Stomach (tissue), 9 donors: ENCODE data around the gene F11. TPM values are rescaled to one million over a fixed set of nuclear protein-coding genes. Genes with fewer than 3 reads are reported as not detected.

Experiments
- DNase-seq, 2 donors: peaks; one replicate each; pipeline versions ENCODE4 v3.0.0 to v3.0.0-alpha.2; 2013 to 2019
- H3K27ac ChIP-seq, 5 donors: fragments of 200-600 bp in 4 of 5; sonication (generic) in 4 of 5; one replicate each; pipeline ENCODE4 v1.5.1; 2013 to 2019; ENCODE audit warnings: mild to moderate bottlenecking in 1 of 5, moderate library complexity in 1 of 5
- H3K27me3 ChIP-seq, 3 donors: fragments of 200-600 bp; sonication (generic); one replicate each; pipeline ENCODE4 v1.5.1; 2017 to 2019; ENCODE audit warnings: mixed run types in 1 of 3
- H3K36me3 ChIP-seq, 4 donors: fragments of 200-600 bp; sonication (generic); 1 replicate in 3 of 4; 2 replicates in 1 of 4; pipeline ENCODE4 v1.5.1; 2016 to 2019
- H3K4me1 ChIP-seq, 4 donors: fragments of 200-600 bp; sonication (generic); one replicate each; pipeline ENCODE4 v1.5.1; 2016 to 2019
- H3K4me3 ChIP-seq, 4 donors: fragments of 200-600 bp; sonication (generic) in 3 of 4; one replicate each; pipeline ENCODE4 v1.5.1; 2016 to 2019; ENCODE audit warnings: mild to moderate bottlenecking in 1 of 4
- H3K9me3 ChIP-seq, 4 donors: fragments of 200-600 bp; sonication (generic); one replicate each; pipeline ENCODE4 v1.5.1; 2016 to 2019
- CTCF ChIP-seq, 7 experiments: fragments of 450-650 bp in 4 of 7; fragments of 200-600 bp in 3 of 7; sonication (generic) in 3 of 7; IDR thresholded peaks; one replicate each; pipeline ENCODE4 v1.5.1; 2016 to 2019; ENCODE audit warnings: antibody characterized with exemption in 7 of 7, control low read depth in 2 of 7, mild to moderate bottlenecking in 1 of 7
- EP300 ChIP-seq: sonication (generic); formaldehyde crosslinking; IDR thresholded peaks from one replicate; pipeline ENCODE4 v1.6.1; 2017; ENCODE audit warnings: antibody characterized with exemption
- POLR2A ChIP-seq, 4 donors: fragments of 450-650 bp; IDR thresholded peaks; one replicate each; pipeline ENCODE4 v1.6.1; 2016; ENCODE audit warnings: antibody characterized with exemption in 4 of 4, control low read depth in 2 of 4, mild to moderate bottlenecking in 1 of 4, moderate library complexity in 1 of 4
- POLR2AphosphoS5 ChIP-seq, 3 donors: sonication (generic); formaldehyde crosslinking; IDR thresholded peaks; one replicate each; pipeline ENCODE4 v1.6.1; 2016; ENCODE audit warnings: antibody characterized with exemption in 3 of 3
- WGBS, 5 donors: extraction: QIAGEN DNeasy Blood & Tissue Kit in 3 of 5; methylation state at CpG; one replicate each; pipeline versions ENCODE4 v1.1.5 to v1.1.7; 2013 to 2018; 5-methylcytosine and 5-hydroxymethylcytosine counted together
- intact Hi-C: fragments of 100-400 bp; cut with DNase I; formaldehyde crosslinking; loops from one replicate; pipeline ENCODE4 v1.15.1; 2023; ENCODE audit warnings: low total_unique reads
- polyA plus RNA-seq, 3 donors: library from polyadenylated mRNA; stranded (reverse); fragments of 200-250 nt; gene quantifications; one replicate each; pipeline ENCODE4 v1.2.3, GENCODE V29; 2013
- total RNA-seq, 5 donors: library from RNA; depleted of rRNA; stranded (reverse); fragments of >200 nt; gene quantifications; one replicate each; pipeline versions ENCODE4 v1.1.0 to v1.2.3, GENCODE V29; 2014 to 2016
- donor health status: healthy with polysubstance abuse.
- donor health status: Bipolar disorder and iron deficiency.
- donor health status: healthy.

The F11 gene
- total and polyA plus RNA-seq, 8 donors, result 0.18 TPM; not detected in 7

DNA sequence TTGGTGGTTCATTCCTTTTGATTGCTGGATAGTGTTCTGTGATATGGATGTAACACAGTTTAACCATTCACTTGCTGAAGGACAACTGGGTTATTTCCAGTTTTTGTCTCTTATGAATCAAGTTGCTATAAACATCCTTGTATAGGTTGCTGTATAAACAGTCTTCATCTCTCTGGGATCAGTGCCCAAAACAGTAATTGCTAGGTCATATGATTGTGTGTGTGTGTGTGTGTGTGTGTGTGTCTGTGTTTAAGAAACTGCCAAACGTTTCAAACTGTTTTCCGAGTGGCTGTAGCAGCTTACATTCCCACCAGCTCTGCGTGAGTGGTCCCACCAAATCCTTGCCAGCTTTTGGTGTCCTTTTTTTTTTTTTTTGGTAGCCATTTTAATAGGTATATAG lies 60.4 kb downstream of the F11 start:
- 49 to 66% (median 61%) methylated on average over 3 of the region's 3 CpGs for WGBS, 5 donors
- TF ChIP-seq CTCF (IDR thresholded peaks at IDR 0.05) (no peak), POLR2A (IDR thresholded peaks at IDR 0.05) (no peak), POLR2AphosphoS5 (IDR thresholded peaks at IDR 0.05) (no peak), EP300 (no peak)
- Histone ChIP-seq H3K27ac (no peak overlapping the region), H3K4me3 (no peak overlapping the region), H3K4me1 (no peaks in the 10 kb centered on the region), H3K27me3 (no peaks in the 10 kb centered on the region), H3K36me3 (no peaks in the 10 kb centered on the region), H3K9me3 (peaks cover 0 to 11% (median 0%) of the 10 kb centered on the region in 4 donors)
- peak in 1 of 2 donors; percentile 21 for DNase-seq
- intact Hi-C loops, result no loop called here

GRCh38 chr4:186329372-186329771 lies 63.4 kb downstream of the F11 start:
- no peaks in the 10 kb centered on the region for H3K36me3 ChIP-seq
- no peaks in the 10 kb centered on the region for H3K4me1 ChIP-seq
- no peak overlapping the region for H3K4me3 ChIP-seq
- no peak overlapping the region for H3K27ac ChIP-seq
- no peak for TF ChIP-seq EP300
- TF ChIP-seq CTCF (IDR thresholded peaks at IDR 0.05), result no peak
- no peak for TF ChIP-seq POLR2A (IDR thresholded peaks at IDR 0.05)
- TF ChIP-seq POLR2AphosphoS5 (IDR thresholded peaks at IDR 0.05), result no peak
- no peak for DNase-seq
- H3K9me3 ChIP-seq, result peaks cover 0 to 37% (median 19%) of the 10 kb centered on the region in 4 donors
- intact Hi-C loops, result no loop called here
- WGBS, 5 donors, result 92 to 97% (median 96%) methylated on average over 15 of the region's 15 CpGs
- H3K27me3 ChIP-seq, result no peaks in the 10 kb centered on the region

- H3K36me3 ChIP-seq, result no peaks in the 10 kb centered on the region
- no peak for DNase-seq
- TF ChIP-seq CTCF (IDR thresholded peaks at IDR 0.05), result no peak
- no peak for TF ChIP-seq POLR2AphosphoS5 (IDR thresholded peaks at IDR 0.05)
- 71 to 94% (median 91%) methylated on average over 3 of the region's 3 CpGs for WGBS, 5 donors
- H3K27me3 ChIP-seq, result no peaks in the 10 kb centered on the region
- peaks cover 0 to 37% (median 19%) of the 10 kb centered on the region in 4 donors for H3K9me3 ChIP-seq
- H3K4me3 ChIP-seq, result no peak overlapping the region
- H3K27ac ChIP-seq, result no peak overlapping the region
- intact Hi-C loops, result no loop called here
- no peaks in the 10 kb centered on the region for H3K4me1 ChIP-seq
These were observed 64.4 kb downstream of the F11 start for GRCh38 chr4:186330368-186330767.

DNA sequence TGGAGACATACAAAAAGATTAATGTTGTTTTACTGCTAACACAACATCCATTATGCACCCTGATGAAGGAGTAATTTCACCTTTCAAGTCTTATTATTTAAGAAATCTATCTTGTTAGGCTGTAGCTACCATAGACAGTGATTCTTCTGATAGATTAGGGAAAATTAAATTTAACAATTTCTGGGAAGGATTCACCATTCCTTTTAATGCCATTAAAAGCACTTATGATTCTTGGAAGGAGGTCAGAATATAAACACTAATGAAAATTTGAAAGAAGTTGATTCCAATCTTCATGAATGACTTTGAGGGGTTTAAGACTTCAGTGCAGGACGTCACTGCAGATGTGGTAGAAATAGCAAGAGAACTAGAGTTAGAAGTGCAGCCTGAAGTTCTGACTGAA lies 69.8 kb downstream of the F11 start:
- TF ChIP-seq POLR2A (IDR thresholded peaks at IDR 0.05), result no peak
- intact Hi-C loops, result no loop called here
- Histone ChIP-seq H3K4me3 (no peak overlapping the region), H3K4me1 (no peaks in the 10 kb centered on the region), H3K27ac (no peak overlapping the region), H3K27me3 (no peaks in the 10 kb centered on the region), H3K36me3 (no peaks in the 10 kb centered on the region), H3K9me3 (peaks cover 0 to 31% (median 19%) of the 10 kb centered on the region in 4 donors)
- no peak for DNase-seq
- WGBS, 5 donors, result 30 to 51% (median 38%) methylated on average over 1 of the region's 1 CpG

Other genes with a start within 250 kb of the F11 start
- gene TLR3, start 197.0 kb upstream of the F11 start, total RNA-seq, result 10 to 100 TPM in 1 of 5 donors, 1 to 10 TPM in 3, under 1 TPM in 1; 0.29 to 12.3 (median 2.6) TPM
- 1 to 10 TPM in 2 of 3 donors, under 1 TPM in 1; 0.92 to 2.6 (median 1.7) TPM for gene TLR3, start 197.0 kb upstream of the F11 start, polyA plus RNA-seq
- gene FAM149A, start 161.5 kb upstream of the F11 start, total RNA-seq, result 100 to 1,000 TPM in 1 of 5 donors, 10 to 100 TPM in 3, 1 to 10 TPM in 1; 7.0 to 101 (median 35.9) TPM
- gene FAM149A, start 161.5 kb upstream of the F11 start, polyA plus RNA-seq, result 10 to 100 TPM in 2 of 3 donors, 1 to 10 TPM in 1; 5.6 to 24.7 (median 16.1) TPM
- 10 to 100 TPM in 4 of 5 donors, 1 to 10 TPM in 1; 7.0 to 33.2 (median 13.6) TPM for gene CYP4V2, start 74.6 kb upstream of the F11 start, total RNA-seq
- 10 to 100 TPM in 1 of 3 donors, 1 to 10 TPM in 2; 6.0 to 11.5 (median 7.0) TPM for gene CYP4V2, start 74.6 kb upstream of the F11 start, polyA plus RNA-seq
- under 1 TPM in 2 of 5 donors, not detected in 3; 0.58 to 0.73 TPM for gene KLKB1, start 38.7 kb upstream of the F11 start, total RNA-seq
- 1 to 10 TPM in 1 of 3 donors, under 1 TPM in 1, not detected in 1; 0.56 to 1.1 TPM for gene KLKB1, start 38.7 kb upstream of the F11 start, polyA plus RNA-seq